ENCODE results near the gene GSN.

DNA sequence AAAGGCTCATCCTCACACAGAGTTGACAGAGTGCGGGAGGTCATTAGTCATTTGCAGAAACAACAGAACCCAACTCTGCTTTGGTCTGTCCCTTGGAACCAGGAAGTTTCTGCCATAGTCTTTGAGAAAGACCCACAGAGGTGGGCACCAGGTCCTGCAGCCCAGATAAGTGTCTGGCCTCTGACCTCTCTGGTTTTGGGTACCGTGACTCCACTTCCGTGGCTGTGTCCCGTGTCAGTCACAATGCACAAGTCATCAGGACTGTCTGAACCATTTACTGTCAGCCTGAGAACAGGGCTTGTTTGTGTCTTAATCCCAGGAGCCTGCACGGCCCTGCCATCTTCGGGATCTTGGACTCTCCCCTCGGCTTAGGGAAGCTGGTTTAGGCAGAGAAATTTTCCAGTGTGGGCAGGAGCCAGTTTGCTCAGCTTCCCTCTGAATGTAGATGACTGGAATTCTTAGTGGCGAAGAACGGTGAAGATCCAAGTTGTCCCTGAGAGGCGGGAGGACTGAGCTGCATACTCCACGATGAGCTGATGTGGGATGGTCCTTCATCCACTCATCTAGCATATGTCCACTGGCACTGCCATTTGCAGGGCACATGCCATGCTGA lies 11.9 kb downstream of the GSN start:
- TF ChIP-seq, protein P1, sequence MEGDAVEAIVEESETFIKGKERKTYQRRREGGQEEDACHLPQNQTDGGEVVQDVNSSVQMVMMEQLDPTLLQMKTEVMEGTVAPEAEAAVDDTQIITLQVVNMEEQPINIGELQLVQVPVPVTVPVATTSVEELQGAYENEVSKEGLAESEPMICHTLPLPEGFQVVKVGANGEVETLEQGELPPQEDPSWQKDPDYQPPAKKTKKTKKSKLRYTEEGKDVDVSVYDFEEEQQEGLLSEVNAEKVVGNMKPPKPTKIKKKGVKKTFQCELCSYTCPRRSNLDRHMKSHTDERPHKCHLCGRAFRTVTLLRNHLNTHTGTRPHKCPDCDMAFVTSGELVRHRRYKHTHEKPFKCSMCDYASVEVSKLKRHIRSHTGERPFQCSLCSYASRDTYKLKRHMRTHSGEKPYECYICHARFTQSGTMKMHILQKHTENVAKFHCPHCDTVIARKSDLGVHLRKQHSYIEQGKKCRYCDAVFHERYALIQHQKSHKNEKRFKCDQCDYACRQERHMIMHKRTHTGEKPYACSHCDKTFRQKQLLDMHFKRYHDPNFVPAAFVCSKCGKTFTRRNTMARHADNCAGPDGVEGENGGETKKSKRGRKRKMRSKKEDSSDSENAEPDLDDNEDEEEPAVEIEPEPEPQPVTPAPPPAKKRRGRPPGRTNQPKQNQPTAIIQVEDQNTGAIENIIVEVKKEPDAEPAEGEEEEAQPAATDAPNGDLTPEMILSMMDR (IDR thresholded peaks at IDR 0.05) = no peak
- TF ChIP-seq EZH2 (IDR thresholded peaks at IDR 0.05; ENCODE audit: borderline replicate concordance, insufficient read depth, low read depth, low read length, poor library complexity, severe bottlenecking) = no peak
